Lower leg skin (tissue), 4 donors: ENCODE data around the gene TRIM37. TPM values are rescaled to one million over a fixed set of nuclear protein-coding genes. Genes with fewer than 3 reads are reported as not detected.

Source experiments
- DNase-seq, 2 donors: peaks; one replicate each; pipeline ENCODE4 v3.0.0-alpha.2; 2019; ENCODE audit warnings: low spot score in 2 of 2
- H3K4me3 ChIP-seq: fragments of 200-600 bp; sonication (generic); 2 replicates; pipeline ENCODE4 v1.5.1; 2017; ENCODE audit warnings: mild to moderate bottlenecking, low read depth; ENCODE audit not compliant: poor library complexity, severe bottlenecking
- POLR2A ChIP-seq, 2 donors: fragments of 450-650 bp; IDR thresholded peaks; one replicate each; pipeline ENCODE4 v1.6.1; 2016 to 2017; ENCODE audit warnings: antibody characterized with exemption in 2 of 2, mild to moderate bottlenecking in 1 of 2, moderate library complexity in 1 of 2
- WGBS, 2 donors: methylation state at CpG; one replicate each; pipeline ENCODE4 v1.1.5; 2018; 5-methylcytosine and 5-hydroxymethylcytosine counted together
- intact Hi-C: fragments of 100-400 bp; cut with DNase I; formaldehyde crosslinking; loops from one replicate; pipeline ENCODE4 v1.15.0; 2023; ENCODE audit warnings: low total_unique reads
- total RNA-seq, 4 donors: library from RNA; depleted of rRNA; stranded (reverse); fragments of >200 nt; gene quantifications; one replicate each; pipeline ENCODE4 v1.1.0, GENCODE V29; 2016
- TF ChIP-seq, protein P1 (sequence below), 3 donors: fragments of 450-650 bp; IDR thresholded peaks; one replicate each; pipeline ENCODE4 v1.5.1; 2016; ENCODE audit warnings: antibody characterized with exemption in 3 of 3, mild to moderate bottlenecking in 3 of 3, moderate library complexity in 2 of 3

The TRIM37 gene
- total RNA-seq, 4 donors from 2014 or later, result 10.3 to 18.0 (median 13.9) TPM

DNA sequence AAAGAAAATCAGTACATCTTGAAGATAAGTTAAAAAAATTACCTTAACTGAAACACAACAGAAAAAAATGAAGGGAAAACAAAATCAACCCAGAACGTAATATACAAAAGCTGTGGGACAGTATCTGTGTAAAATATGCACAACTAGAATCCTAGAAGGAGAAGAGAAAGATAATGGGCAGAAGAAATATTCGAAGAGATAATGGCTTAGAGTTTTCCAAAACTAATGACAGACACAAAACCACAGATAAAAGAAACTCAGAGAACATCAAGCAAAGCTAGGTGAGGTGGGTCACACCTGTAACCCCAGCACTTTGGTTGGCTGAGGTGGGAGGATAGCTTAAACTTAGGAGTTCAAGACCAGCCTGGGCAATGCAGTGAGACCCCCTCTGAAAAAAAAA lies 117.1 kb downstream of the TRIM37 start:
- DNase-seq, result no peak
- H3K4me3 ChIP-seq, result no peak overlapping the region
- 50 to 98% methylated on average over 2 of the region's 2 CpGs for WGBS, 2 donors
- TF ChIP-seq POLR2A (IDR thresholded peaks at IDR 0.05), result no peak
- TF ChIP-seq, protein P1, sequence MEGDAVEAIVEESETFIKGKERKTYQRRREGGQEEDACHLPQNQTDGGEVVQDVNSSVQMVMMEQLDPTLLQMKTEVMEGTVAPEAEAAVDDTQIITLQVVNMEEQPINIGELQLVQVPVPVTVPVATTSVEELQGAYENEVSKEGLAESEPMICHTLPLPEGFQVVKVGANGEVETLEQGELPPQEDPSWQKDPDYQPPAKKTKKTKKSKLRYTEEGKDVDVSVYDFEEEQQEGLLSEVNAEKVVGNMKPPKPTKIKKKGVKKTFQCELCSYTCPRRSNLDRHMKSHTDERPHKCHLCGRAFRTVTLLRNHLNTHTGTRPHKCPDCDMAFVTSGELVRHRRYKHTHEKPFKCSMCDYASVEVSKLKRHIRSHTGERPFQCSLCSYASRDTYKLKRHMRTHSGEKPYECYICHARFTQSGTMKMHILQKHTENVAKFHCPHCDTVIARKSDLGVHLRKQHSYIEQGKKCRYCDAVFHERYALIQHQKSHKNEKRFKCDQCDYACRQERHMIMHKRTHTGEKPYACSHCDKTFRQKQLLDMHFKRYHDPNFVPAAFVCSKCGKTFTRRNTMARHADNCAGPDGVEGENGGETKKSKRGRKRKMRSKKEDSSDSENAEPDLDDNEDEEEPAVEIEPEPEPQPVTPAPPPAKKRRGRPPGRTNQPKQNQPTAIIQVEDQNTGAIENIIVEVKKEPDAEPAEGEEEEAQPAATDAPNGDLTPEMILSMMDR (IDR thresholded peaks at IDR 0.05), result no peak
- intact Hi-C loops, result no loop called here

DNA sequence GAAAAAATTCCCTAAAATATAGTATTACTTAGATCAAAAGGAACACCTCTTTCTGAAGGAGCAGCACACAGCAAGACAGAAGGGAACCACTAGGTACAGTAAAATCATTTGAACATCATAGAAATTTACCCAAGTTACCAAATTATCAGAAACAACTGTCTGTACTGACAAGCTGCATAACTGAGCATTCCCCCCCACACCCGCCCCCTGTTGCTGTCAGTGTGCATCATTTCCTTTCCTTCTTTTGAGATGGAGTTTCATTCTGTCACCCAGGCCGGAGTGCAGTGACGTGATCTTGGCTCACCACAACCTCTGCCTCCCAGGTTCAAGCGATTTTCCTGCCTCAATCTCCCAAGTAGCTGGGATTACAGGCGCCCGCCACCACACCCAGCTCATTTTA lies 120.7 kb downstream of the TRIM37 start:
- intact Hi-C loops, result no loop called here
- H3K4me3 ChIP-seq, result no peak overlapping the region
- WGBS, 2 donors, result 91 to 95% methylated on average over 6 of the region's 6 CpGs
- no peak for TF ChIP-seq POLR2A (IDR thresholded peaks at IDR 0.05)
- TF ChIP-seq, protein P1 (IDR thresholded peaks at IDR 0.05), result no peak
- no peak for DNase-seq

DNA sequence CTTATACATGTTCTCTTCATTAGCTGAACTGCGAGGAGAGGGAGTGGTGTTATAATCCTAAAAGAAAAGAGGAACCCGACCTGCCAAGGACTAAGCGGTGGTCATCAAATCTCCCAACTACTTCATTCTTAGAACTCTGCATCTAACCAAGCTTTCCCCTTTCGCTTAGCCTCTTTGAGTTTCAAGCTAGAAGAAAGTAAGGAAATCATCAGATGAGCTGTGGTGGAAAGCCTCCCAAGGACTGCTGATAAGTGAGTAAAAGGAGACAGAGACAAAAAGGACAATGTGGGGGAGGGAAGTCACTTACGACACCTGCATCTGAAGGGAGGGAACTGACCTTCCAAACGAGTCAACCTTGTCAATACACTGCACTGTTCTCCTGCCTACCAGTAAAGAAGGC lies 121.3 kb downstream of the TRIM37 start:
- WGBS, 2 donors, result 80 to 85% methylated on average over 6 of the region's 6 CpGs
- TF ChIP-seq, protein P1 (IDR thresholded peaks at IDR 0.05), result no peak
- TF ChIP-seq POLR2A (IDR thresholded peaks at IDR 0.05), result no peak
- H3K4me3 ChIP-seq, result no peak overlapping the region
- no peak for DNase-seq
- intact Hi-C loops, result no loop called here

DNA sequence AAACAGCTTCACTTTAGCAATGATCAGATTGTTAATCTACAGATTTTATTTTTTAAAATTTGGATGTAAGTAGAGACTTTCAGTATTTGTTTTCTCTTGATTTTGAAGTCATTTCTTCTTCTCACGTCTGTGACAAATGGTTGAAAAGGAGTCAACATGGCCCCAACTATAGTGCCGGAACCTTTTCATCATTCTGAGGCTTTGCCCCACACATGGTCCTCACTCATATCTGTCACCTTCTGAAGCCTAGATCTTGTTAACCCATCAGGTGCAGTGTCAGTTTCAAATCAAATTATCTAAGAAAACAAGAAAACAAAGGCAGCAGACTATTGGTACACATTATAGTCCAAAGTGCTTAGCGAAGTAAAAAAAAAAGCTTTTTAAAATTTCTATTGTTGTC lies 124.1 kb downstream of the TRIM37 start:
- WGBS, 2 donors, result 90 to 93% methylated on average over 3 of the region's 3 CpGs
- intact Hi-C loops, result no loop called here
- H3K4me3 ChIP-seq, result no peak overlapping the region

DNA sequence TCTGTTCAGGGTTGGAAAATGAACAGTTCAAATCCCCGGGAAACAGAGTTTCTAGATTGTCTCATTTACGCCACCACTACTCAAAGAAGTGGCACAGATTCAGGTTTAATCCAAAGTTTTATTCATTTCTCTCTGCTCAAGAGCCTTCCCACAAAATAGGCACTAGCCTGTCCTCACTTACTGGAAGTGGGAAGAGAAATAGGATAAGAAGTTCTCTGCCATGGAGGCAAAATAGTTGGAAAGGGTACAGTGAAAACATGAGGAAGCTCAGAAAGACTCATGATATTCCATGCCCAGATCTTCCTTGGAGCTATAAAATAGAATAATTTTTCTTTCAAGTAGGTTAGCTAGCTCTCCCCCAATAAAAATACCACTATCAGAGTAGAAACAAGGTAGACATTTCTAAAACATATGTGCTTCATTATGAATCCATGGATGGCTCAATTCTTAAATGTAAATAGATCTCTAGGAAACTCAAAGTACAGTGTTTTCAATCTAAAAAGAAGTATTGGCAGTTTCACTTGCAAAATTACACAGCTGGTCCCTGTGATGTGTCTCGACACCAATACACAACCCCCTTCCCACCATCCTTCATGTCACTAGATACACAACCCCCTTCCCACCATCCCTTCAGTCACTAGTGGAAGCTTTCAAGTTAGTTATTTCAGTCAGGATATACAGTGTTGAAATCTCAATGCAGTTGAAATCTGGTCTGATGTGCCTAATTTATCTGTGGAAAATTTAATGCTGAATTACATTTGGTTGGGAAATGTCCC lies 125.8 kb downstream of the TRIM37 start:
- intact Hi-C loops, result no loop called here
- TF ChIP-seq POLR2A (IDR thresholded peaks at IDR 0.05), result no peak
- TF ChIP-seq, protein P1 (IDR thresholded peaks at IDR 0.05), result no peak
- H3K4me3 ChIP-seq, result no peak overlapping the region
- 75 to 83% methylated on average over 3 of the region's 3 CpGs for WGBS, 2 donors
- no peak for DNase-seq

More for the DNA sequence above, 124.1 kb downstream of the TRIM37 start:
- no peak for DNase-seq
- TF ChIP-seq, protein P1 (IDR thresholded peaks at IDR 0.05), result no peak
- no peak for TF ChIP-seq POLR2A (IDR thresholded peaks at IDR 0.05)

DNA sequence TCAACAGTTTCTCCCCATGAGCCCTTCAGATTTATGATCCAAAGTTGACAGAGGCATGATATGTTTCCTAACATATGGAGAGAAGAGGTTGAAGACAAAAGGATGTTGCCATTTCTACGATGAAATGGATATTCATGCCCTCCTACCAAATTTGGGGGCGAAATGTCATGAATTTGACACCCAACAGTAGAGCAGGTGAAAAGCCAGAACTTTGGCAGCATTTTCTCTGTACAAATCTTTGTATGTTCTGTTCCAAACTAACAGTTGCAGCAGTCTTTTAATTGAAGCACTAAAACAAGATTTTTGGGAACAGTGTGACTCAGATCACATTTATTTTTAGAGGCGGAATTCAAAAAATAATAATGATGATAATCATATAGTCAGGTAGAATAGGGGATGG lies 130.1 kb downstream of the TRIM37 start:
- WGBS, 2 donors, result 84 to 92% methylated on average over 3 of the region's 3 CpGs
- no peak overlapping the region for H3K4me3 ChIP-seq
- intact Hi-C loops, result no loop called here
- DNase-seq, result no peak
- TF ChIP-seq, protein P1 (IDR thresholded peaks at IDR 0.05), result no peak
- no peak for TF ChIP-seq POLR2A (IDR thresholded peaks at IDR 0.05)
